NB4 (cell line): Measurements from ENCODE around the gene PROSER2.

Experiments
- DNase-seq: peaks from one replicate; pipeline ENCODE4 v3.0.0; 2010; ENCODE audit warnings: low read depth
- H3K4me3 ChIP-seq: one replicate; pipeline ENCODE4 v1.5.1; 2011; ENCODE audit warnings: mild to moderate bottlenecking, low read depth, low read length, moderate library complexity
- MYC ChIP-seq: IDR thresholded peaks from 2 replicates; pipeline ENCODE4 v1.6.1; 2011; ENCODE audit warnings: low read depth, low read length
- POLR2A ChIP-seq: IDR thresholded peaks from 2 replicates; pipeline ENCODE4 v1.6.1; 2011; ENCODE audit warnings: mild to moderate bottlenecking; ENCODE audit not compliant: insufficient read length; ENCODE audit errors: extremely low read depth
- TF ChIP-seq, protein P1 (sequence below): IDR thresholded peaks from 2 replicates; pipeline ENCODE4 v1.6.1; 2011; ENCODE audit warnings: low read depth, low read length
- TF ChIP-seq, protein P2 (sequence below): IDR thresholded peaks from one replicate; pipeline ENCODE4 v1.5.1; 2012; ENCODE audit warnings: low read depth, low read length

Gene PROSER2

DNA sequence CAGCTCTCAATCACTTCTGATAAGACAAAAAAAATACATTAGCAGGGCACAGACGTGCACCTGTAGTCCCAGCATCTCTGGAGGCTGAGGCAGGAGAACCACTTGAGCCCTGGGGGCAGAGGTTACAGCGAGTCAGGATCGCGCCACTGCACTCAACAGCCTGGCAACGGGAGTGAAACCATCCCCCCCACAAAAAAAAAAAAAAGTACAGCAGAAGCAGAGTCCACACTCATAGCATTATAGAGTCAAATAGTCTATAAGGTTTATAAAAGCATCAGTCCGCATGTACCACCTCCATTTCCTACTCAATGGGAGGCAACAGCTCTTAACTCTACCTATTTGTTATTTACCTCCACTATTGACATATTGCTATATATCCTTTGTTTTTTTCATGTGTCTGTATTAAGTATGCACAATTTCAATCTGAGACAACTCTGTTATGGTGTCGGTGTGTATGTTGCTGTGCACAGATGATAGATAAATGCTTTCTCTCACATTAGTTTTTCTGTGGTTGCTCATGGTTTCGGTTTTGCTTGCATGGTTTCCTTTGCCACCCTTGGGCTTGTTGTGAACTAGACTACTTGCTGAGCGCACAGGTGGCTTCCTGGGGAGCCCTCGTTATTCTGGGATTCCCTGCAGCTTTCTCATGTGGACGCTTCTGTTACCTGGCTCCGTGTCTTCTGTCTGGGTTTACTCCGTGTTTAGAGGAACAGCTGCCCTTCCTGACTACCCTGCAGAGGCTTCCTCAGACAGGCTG, 40.4 kb downstream of the PROSER2 start:
- no peak for TF ChIP-seq MYC
- TF ChIP-seq, protein P1, sequence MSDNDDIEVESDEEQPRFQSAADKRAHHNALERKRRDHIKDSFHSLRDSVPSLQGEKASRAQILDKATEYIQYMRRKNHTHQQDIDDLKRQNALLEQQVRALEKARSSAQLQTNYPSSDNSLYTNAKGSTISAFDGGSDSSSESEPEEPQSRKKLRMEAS = no peak
- TF ChIP-seq POLR2A = no peak
- TF ChIP-seq, protein P2, sequence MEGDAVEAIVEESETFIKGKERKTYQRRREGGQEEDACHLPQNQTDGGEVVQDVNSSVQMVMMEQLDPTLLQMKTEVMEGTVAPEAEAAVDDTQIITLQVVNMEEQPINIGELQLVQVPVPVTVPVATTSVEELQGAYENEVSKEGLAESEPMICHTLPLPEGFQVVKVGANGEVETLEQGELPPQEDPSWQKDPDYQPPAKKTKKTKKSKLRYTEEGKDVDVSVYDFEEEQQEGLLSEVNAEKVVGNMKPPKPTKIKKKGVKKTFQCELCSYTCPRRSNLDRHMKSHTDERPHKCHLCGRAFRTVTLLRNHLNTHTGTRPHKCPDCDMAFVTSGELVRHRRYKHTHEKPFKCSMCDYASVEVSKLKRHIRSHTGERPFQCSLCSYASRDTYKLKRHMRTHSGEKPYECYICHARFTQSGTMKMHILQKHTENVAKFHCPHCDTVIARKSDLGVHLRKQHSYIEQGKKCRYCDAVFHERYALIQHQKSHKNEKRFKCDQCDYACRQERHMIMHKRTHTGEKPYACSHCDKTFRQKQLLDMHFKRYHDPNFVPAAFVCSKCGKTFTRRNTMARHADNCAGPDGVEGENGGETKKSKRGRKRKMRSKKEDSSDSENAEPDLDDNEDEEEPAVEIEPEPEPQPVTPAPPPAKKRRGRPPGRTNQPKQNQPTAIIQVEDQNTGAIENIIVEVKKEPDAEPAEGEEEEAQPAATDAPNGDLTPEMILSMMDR = no peak
- no peak overlapping the region for H3K4me3 ChIP-seq

DNA sequence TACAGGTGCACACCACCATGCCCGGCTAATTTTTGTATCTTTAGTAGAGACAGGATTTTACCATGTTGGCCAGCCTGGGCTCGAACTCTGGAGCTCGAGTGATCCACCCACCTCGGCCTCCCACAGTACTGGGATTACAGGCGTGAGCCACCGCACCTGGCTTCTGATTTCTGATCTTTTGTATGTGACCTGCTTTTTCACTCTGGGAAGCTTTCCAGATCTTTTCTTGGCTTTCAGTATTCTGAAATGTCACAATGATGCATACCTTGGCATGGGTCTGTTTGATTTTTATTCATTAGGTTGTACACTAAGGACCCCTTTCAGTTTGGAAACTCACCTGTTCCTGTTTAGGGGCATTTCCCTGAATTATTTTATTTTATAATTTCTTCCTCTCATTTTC, 41.6 kb downstream of the PROSER2 start:
- DNase-seq = no peak
- TF ChIP-seq, protein P2 = no peak
- TF ChIP-seq MYC = no peak
- no peak for TF ChIP-seq POLR2A
- TF ChIP-seq, protein P1 = no peak
- H3K4me3 ChIP-seq = no peak overlapping the region

More for the DNA sequence above, 40.4 kb downstream of the PROSER2 start:
- no peak for DNase-seq

DNA sequence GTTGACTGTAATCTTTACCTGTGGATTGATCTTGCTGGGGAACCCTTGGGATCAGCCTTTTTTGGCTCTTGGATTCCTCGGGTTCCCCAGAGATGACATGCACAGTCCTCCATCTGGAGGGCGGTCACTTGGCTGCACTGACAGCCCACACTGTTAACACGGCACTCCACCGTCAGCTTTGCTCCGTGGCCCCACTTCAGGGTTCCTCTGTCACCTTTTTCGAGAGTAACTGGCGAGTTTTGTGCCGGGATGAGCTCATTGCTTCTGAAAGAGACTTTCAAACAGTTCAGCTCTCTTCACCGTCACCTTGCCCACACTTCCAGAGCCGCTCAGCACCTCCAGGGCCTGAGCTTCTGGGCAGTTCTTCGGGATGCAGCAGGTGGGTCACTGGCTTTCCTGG, 42.4 kb downstream of the PROSER2 start:
- no peak for DNase-seq
- no peak overlapping the region for H3K4me3 ChIP-seq
- TF ChIP-seq, protein P2 = no peak
- TF ChIP-seq MYC = no peak
- TF ChIP-seq, protein P1 = no peak
- no peak for TF ChIP-seq POLR2A

DNA sequence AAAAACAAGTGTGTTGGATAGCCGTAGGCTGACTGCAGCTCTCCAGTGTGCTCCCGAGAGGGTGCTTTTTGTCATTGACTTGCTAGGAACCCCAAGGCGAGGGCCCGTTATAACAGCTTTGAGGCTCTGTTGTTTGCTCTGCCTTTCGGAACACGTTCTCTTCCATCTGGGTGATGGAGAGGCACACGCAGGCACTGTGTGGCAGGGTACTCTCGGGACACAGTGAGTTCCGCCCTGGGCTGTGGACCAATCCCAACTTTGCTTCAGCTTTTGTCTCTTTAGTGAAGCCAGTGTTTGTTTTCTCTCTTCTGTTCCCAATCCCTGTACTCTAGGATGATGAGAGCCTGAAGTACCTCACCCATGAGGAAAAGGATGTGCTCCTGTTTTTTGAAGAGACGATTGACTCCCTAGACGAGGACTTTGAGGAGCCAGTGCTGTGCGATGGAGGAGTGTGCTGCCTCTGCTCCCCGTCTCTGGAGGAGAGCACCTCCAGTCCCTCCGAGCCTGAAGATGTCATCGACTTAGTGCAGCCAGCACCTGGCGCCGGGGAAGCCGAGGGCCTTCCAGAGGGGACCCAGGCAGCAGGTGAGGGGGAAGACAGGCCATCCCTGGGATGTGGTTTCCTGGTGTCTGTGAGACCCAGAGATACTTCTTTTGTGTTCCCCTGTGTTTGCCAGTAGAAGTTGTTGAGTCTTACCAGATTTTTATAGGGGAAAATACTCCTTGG, 43.2 kb downstream of the PROSER2 start:
- TF ChIP-seq POLR2A (no peak), MYC (no peak)
- TF ChIP-seq, protein P2 = no peak
- TF ChIP-seq, protein P1 = no peak
- no peak overlapping the region for H3K4me3 ChIP-seq
- DNase-seq = no peak

DNA sequence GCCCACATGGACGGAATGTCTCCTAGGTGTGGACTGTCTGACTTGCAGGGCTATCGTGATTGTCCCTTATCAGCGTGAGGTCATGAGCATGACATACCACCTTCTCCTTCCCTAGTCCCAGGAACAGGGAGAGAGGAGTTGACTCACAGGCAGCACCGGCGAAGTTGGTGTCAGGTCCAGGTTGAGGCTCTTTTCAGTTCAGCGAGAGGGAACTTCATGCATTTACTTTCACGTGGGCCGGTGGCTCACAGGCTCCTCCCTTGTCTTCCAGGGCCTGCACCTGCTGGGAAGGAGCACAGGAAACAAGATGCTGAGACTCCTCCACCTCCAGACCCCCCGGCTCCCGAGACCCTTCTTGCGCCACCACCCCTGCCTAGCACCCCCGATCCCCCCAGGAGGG, 46.1 kb downstream of the PROSER2 start:
- H3K4me3 ChIP-seq = no peak overlapping the region
- DNase-seq = no peak
- no peak for TF ChIP-seq POLR2A
- TF ChIP-seq, protein P2 = no peak
